GM13977 (cell line): ENCODE measurements around the gene CERKL.

Source experiments
- DNase-seq: peaks from one replicate; pipeline ENCODE4 v3.0.0; 2012; ENCODE audit warnings: low spot score
- CTCF ChIP-seq: IDR thresholded peaks from 2 replicates; pipeline ENCODE4 v1.5.1; 2012; ENCODE audit warnings: mild to moderate bottlenecking, control low read depth; ENCODE audit not compliant: insufficient read depth; ENCODE audit errors: extremely low read depth, missing control alignments
- in situ Hi-C: fragments of 300-500 bp; cut with MboI; formaldehyde crosslinking; loops from one replicate; pipeline ENCODE4 v1.12.0; 2022; ENCODE audit warnings: low sequenced_read_pairs, low pct_unique_long_range_greater_than_20kb, mixed read lengths, inconsistent platforms; ENCODE audit not compliant: unreplicated experiment

The CERKL gene

GRCh38 chr2:181690860-181691259, 34.0 kb upstream of the CERKL start:
- TF ChIP-seq CTCF: no peak
- in situ Hi-C loops: no loop called here
- no peak for DNase-seq

GRCh38 chr2:181686576-181687185, 29.8 kb upstream of the CERKL start:
- in situ Hi-C loops: no loop called here
- no peak for DNase-seq
- TF ChIP-seq CTCF: no peak

GRCh38 chr2:181685150-181685688, 28.3 kb upstream of the CERKL start:
- in situ Hi-C loops: no loop called here
- no peak for TF ChIP-seq CTCF
- no peak for DNase-seq

GRCh38 chr2:181684454-181685149, 27.7 kb upstream of the CERKL start:
- in situ Hi-C loops: no loop called here
- TF ChIP-seq CTCF: no peak
- no peak for DNase-seq

- in situ Hi-C loops: no loop called here
- DNase-seq: peak; percentile 53
- no peak for TF ChIP-seq CTCF
These were observed 26.9 kb upstream of the CERKL start for GRCh38 chr2:181683518-181684453.

- no peak for TF ChIP-seq CTCF
- in situ Hi-C loops: no loop called here
- DNase-seq: peak; percentile 43
These were observed 26.1 kb upstream of the CERKL start for GRCh38 chr2:181682795-181683517.
